Calu3 (cell line): ENCODE results near the gene FAM3D. TPM values are rescaled to one million over a fixed set of nuclear protein-coding genes. Genes with fewer than 3 reads are reported as not detected.

Source experiments
- BruUV-seq: library from RNA; stranded (reverse); fragments of 400-500 nt; replicated peaks from 2 replicates; lab custom pipeline; 2021; lab: Mats Ljungman, UMichigan
- CTCF ChIA-PET: fragments of 300-600 bp; sonication (Branson Sonifier 250); formaldehyde crosslinking; loops from one replicate; lab custom pipeline; 2022; ENCODE audit warnings: antibody characterized with exemption; lab: Charles Lee
- DNase-seq: peaks from one replicate; pipeline ENCODE4 v3.0.0; 2022
- H3K27ac Mint-ChIP-seq: one replicate; pipeline ENCODE4 v1.8.0; 2022; ENCODE audit warnings: mixed read lengths; ENCODE audit not compliant: unreplicated experiment
- H3K27me3 Mint-ChIP-seq: one replicate; pipeline ENCODE4 v1.8.0; 2022; ENCODE audit warnings: mixed read lengths; ENCODE audit not compliant: unreplicated experiment
- H3K36me3 Mint-ChIP-seq: one replicate; pipeline ENCODE4 v1.8.0; 2022; ENCODE audit warnings: mild to moderate bottlenecking, moderate library complexity, mixed read lengths; ENCODE audit not compliant: insufficient read depth, unreplicated experiment
- H3K4me1 Mint-ChIP-seq: one replicate; pipeline ENCODE4 v1.8.0; 2022; ENCODE audit warnings: mild to moderate bottlenecking, low read depth, mixed read lengths; ENCODE audit not compliant: unreplicated experiment
- H3K4me3 Mint-ChIP-seq: one replicate; pipeline ENCODE4 v1.8.0; 2022; ENCODE audit warnings: mild to moderate bottlenecking, low read depth, moderate library complexity, mixed read lengths; ENCODE audit not compliant: unreplicated experiment
- H3K9me3 Mint-ChIP-seq: one replicate; pipeline ENCODE4 v1.8.0; 2022; ENCODE audit warnings: low read depth, mixed read lengths; ENCODE audit not compliant: unreplicated experiment
- intact Hi-C: fragments of 100-400 bp; cut with micrococcal nuclease; formaldehyde crosslinking; loops from one replicate; pipeline ENCODE4 v1.10.0; 2022; ENCODE audit not compliant: unreplicated experiment
- total RNA-seq: library from RNA; stranded (reverse); gene quantifications from 2 replicates; pipeline ENCODE4 v1.2.3, GENCODE V29; 2022
- TF ChIP-seq, protein P1 (sequence below): fragments of 200-600 bp; IDR thresholded peaks from one replicate; pipeline ENCODE4 v1.8.0; 2022; ENCODE audit warnings: antibody characterized with exemption; ENCODE audit not compliant: unreplicated experiment

Gene FAM3D
- total RNA-seq, 1 experiment from 2014 or later, result 3.0 TPM

DNA sequence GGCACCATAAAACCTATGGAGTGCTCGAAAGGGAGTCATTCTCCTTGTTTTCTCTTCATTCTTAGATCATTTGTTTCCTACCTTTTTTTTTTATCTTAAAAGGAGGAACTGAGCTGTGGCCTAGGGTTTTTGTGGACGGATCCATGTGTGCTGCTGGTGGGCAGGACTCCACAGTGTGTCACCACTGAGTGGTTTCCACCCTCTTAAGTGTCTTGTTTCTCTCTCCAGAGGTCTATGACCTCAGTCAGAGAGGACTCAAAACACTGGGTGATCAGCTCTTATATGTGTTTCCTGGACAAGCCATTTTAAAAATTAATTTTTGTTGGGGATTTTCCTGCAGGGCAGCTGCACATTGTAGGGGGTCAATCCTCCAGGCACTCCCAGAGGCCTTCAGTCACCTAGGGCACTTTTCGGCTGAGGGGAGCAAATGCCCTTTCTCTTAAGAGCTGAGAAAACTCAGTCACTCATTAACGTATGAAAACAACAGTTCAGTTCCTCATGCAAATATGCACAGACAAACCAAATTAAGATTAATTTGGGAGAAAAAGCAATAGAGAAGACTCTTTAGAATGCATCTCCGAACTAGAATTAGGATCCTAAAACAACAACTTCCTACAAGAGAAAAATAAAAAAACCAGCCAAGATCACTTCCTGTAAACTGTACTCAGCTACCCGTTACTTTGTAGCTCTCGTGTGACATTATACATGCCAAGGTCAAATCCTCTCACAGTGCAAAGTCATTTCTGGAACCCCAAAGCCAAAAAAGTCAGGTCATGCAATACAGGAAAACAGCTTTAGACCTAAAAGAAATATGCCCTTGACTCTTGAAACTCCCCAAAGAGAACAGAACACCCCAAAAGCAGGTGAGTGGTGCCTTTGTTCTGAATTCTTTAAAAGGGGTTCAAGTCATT lies 27.6 kb upstream of the FAM3D start:
- BruUV-seq, result no TSS peak

DNA sequence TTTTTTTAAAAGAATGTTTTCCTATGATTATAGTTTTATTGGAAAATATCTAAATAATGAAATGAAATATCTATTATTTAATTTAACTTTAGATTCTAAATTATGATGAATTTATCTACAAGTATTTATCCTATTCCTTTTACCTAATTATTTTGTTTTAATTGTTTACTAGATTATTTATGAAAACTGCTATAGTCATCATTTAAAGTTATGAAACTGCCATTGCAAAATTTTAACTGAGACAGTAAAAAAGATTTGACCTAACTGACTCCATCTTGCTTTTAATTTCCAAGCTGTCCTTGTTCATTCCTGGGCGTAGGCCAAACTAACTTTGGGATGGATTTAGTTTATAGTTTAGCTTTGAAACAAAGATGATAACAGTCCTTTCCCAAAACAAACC lies 25.9 kb upstream of the FAM3D start:
- peaks cover 7% of the 10 kb centered on the region for H3K9me3 Mint-ChIP-seq

More for the DNA sequence above, 27.6 kb upstream of the FAM3D start:
- no peak overlapping the region for H3K27ac Mint-ChIP-seq
- CTCF ChIA-PET, result no interaction called here
- TF ChIP-seq, protein P1, sequence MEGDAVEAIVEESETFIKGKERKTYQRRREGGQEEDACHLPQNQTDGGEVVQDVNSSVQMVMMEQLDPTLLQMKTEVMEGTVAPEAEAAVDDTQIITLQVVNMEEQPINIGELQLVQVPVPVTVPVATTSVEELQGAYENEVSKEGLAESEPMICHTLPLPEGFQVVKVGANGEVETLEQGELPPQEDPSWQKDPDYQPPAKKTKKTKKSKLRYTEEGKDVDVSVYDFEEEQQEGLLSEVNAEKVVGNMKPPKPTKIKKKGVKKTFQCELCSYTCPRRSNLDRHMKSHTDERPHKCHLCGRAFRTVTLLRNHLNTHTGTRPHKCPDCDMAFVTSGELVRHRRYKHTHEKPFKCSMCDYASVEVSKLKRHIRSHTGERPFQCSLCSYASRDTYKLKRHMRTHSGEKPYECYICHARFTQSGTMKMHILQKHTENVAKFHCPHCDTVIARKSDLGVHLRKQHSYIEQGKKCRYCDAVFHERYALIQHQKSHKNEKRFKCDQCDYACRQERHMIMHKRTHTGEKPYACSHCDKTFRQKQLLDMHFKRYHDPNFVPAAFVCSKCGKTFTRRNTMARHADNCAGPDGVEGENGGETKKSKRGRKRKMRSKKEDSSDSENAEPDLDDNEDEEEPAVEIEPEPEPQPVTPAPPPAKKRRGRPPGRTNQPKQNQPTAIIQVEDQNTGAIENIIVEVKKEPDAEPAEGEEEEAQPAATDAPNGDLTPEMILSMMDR, result no peak
- intact Hi-C loops, result no loop called here
- no peaks in the 10 kb centered on the region for H3K27me3 Mint-ChIP-seq
- H3K36me3 Mint-ChIP-seq, result no peaks in the 10 kb centered on the region
- DNase-seq, result no peak
- no peaks in the 10 kb centered on the region for H3K4me1 Mint-ChIP-seq
- H3K4me3 Mint-ChIP-seq, result no peak overlapping the region
- peaks cover 9% of the 10 kb centered on the region for H3K9me3 Mint-ChIP-seq

DNA sequence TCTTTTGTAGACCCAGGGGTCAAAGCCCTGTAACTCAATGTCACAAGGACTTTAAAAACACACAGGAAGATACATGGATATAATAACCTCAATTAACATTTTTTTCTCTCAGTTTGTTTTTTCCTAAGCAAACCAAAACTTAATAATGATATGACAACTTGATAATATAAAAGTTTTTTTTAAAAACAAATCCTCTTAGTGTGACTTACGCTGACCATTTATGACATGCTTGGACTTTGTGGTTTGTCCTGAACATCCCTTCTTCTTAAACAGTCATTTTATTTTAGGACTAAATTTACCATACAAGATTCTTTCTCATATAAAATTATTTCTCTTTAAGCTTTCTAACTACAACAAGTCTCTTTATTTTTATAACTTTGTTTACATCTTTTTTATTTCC lies 25.4 kb upstream of the FAM3D start:
- no peak overlapping the region for H3K4me3 Mint-ChIP-seq
- CTCF ChIA-PET, result no interaction called here
- DNase-seq, result no peak
- no peaks in the 10 kb centered on the region for H3K4me1 Mint-ChIP-seq
- peaks cover 5% of the 10 kb centered on the region for H3K9me3 Mint-ChIP-seq
- no peak overlapping the region for H3K27ac Mint-ChIP-seq
- intact Hi-C loops, result no loop called here
- H3K27me3 Mint-ChIP-seq, result no peaks in the 10 kb centered on the region
- BruUV-seq, result no TSS peak
- no peaks in the 10 kb centered on the region for H3K36me3 Mint-ChIP-seq
- TF ChIP-seq, protein P1, result no peak

More for the DNA sequence above, 25.9 kb upstream of the FAM3D start:
- intact Hi-C loops, result no loop called here
- Mint-ChIP-seq H3K4me1 (no peaks in the 10 kb centered on the region), H3K4me3 (no peak overlapping the region), H3K27ac (no peak overlapping the region), H3K36me3 (no peaks in the 10 kb centered on the region), H3K27me3 (no peaks in the 10 kb centered on the region)
- CTCF ChIA-PET, result no interaction called here
- no peak for DNase-seq
- no TSS peak for BruUV-seq
- TF ChIP-seq, protein P1, result no peak

DNA sequence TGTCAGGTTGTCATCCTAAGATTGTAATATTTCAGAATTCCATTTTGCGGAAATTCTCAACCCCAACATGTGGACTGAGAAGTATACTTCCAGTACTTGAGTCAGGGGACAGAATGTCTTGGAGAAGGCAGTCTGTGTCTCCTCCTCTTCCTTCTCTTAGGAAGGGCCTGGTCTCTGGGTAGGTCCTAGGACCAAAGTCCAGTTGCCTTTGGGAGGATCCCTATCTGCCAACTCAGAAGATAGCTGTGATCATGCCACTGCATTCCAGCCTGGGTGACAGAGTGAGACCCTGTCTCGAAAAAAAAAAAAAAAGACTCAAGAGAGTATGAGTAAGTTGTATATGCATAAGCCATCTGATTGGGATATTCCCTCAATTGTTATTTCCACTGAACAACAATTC lies 23.9 kb upstream of the FAM3D start:
- DNase-seq, result no peak
- H3K36me3 Mint-ChIP-seq, result no peaks in the 10 kb centered on the region
- no peaks in the 10 kb centered on the region for H3K4me1 Mint-ChIP-seq
- H3K27ac Mint-ChIP-seq, result no peak overlapping the region
- H3K27me3 Mint-ChIP-seq, result no peaks in the 10 kb centered on the region
- BruUV-seq, result no TSS peak
- intact Hi-C loops, result no loop called here
- peaks cover 5% of the 10 kb centered on the region for H3K9me3 Mint-ChIP-seq
- H3K4me3 Mint-ChIP-seq, result no peak overlapping the region
- CTCF ChIA-PET, result no interaction called here
- TF ChIP-seq, protein P1, result no peak
